HEK293 (cell line): ENCODE results near the gene SYNGAP1.

ENCODE experiments used
- CTCF ChIP-seq: fragments of 450-650 bp; formaldehyde crosslinking; IDR thresholded peaks from 2 replicates; pipeline ENCODE4 v1.5.1; 2016; ENCODE audit warnings: missing biosample characterization, missing genetic modification characterization
- GLIS1 ChIP-seq: fragments of 450-650 bp; formaldehyde crosslinking; IDR thresholded peaks from 2 replicates; pipeline ENCODE4 v1.5.1; 2016; ENCODE audit warnings: missing biosample characterization, missing genetic modification characterization
- OSR2 ChIP-seq: fragments of 450-650 bp; formaldehyde crosslinking; IDR thresholded peaks from 2 replicates; pipeline ENCODE4 v1.5.1; 2016; ENCODE audit warnings: missing biosample characterization, missing genetic modification characterization
- REPIN1 ChIP-seq: fragments of 450-650 bp; formaldehyde crosslinking; IDR thresholded peaks from 2 replicates; pipeline ENCODE4 v1.5.1; 2017; ENCODE audit warnings: missing biosample characterization, missing genetic modification characterization, low read depth
- ZBTB21 ChIP-seq: fragments of 450-650 bp; formaldehyde crosslinking; IDR thresholded peaks from 2 replicates; pipeline ENCODE4 v1.5.1; 2017; ENCODE audit warnings: missing biosample characterization, missing genetic modification characterization
- ZBTB44 ChIP-seq: fragments of 450-650 bp; IDR thresholded peaks from 2 replicates; pipeline ENCODE4 v1.5.1; 2018; ENCODE audit warnings: missing biosample characterization, mild to moderate bottlenecking, missing genetic modification characterization
- ZNF24 ChIP-seq: fragments of 450-650 bp; formaldehyde crosslinking; IDR thresholded peaks from 2 replicates; pipeline ENCODE4 v1.5.1; 2016; ENCODE audit warnings: missing biosample characterization, missing genetic modification characterization
- ZNF292 ChIP-seq: fragments of 450-650 bp; formaldehyde crosslinking; IDR thresholded peaks from 2 replicates; pipeline ENCODE4 v1.5.1; 2016; ENCODE audit warnings: low read depth, missing biosample characterization, missing genetic modification characterization, borderline replicate concordance
- ZNF560 ChIP-seq: fragments of 450-650 bp; formaldehyde crosslinking; IDR thresholded peaks from 2 replicates; pipeline ENCODE4 v1.5.1; 2017; ENCODE audit warnings: missing biosample characterization, missing genetic modification characterization, borderline replicate concordance
- ZNF585B ChIP-seq: fragments of 450-650 bp; formaldehyde crosslinking; IDR thresholded peaks from 2 replicates; pipeline ENCODE4 v1.5.1; 2016; ENCODE audit warnings: missing biosample characterization, missing genetic modification characterization
- ZNF660 ChIP-seq: fragments of 450-650 bp; IDR thresholded peaks from 2 replicates; pipeline ENCODE4 v1.5.1; 2018; ENCODE audit warnings: missing biosample characterization, mild to moderate bottlenecking, missing genetic modification characterization
- ZNF677 ChIP-seq: fragments of 450-650 bp; IDR thresholded peaks from 2 replicates; pipeline ENCODE4 v1.5.0; 2018; ENCODE audit warnings: missing biosample characterization, mild to moderate bottlenecking, missing genetic modification characterization, moderate library complexity

GRCh38 chr6:33441457-33441856 lies 21.6 kb downstream of the SYNGAP1 start:
- TF ChIP-seq ZNF24 (tag by site-specific recombination) (no peak), ZNF677 (tag by site-specific recombination) (no peak), CTCF (tag by site-specific recombination) (no peak), ZNF560 (tag by site-specific recombination) (no peak), ZBTB44 (no peak), ZNF660 (tag by site-specific recombination) (no peak), REPIN1 (no peak), ZNF292 (no peak), GLIS1 (tag by site-specific recombination) (no peak), ZBTB21 (no peak), OSR2 (tag by site-specific recombination) (no peak), ZNF585B (tag by site-specific recombination) (no peak)
